ENCODE results near the gene BAMBI. TPM values are rescaled to one million over a fixed set of nuclear protein-coding genes. Genes with fewer than 3 reads are reported as not detected.

Gene BAMBI
- polyA plus RNA-seq, 1 donor (not counting 4 experiments of a cell fraction or from before 2014, with no cell fraction given): 2.9 TPM

DNA sequence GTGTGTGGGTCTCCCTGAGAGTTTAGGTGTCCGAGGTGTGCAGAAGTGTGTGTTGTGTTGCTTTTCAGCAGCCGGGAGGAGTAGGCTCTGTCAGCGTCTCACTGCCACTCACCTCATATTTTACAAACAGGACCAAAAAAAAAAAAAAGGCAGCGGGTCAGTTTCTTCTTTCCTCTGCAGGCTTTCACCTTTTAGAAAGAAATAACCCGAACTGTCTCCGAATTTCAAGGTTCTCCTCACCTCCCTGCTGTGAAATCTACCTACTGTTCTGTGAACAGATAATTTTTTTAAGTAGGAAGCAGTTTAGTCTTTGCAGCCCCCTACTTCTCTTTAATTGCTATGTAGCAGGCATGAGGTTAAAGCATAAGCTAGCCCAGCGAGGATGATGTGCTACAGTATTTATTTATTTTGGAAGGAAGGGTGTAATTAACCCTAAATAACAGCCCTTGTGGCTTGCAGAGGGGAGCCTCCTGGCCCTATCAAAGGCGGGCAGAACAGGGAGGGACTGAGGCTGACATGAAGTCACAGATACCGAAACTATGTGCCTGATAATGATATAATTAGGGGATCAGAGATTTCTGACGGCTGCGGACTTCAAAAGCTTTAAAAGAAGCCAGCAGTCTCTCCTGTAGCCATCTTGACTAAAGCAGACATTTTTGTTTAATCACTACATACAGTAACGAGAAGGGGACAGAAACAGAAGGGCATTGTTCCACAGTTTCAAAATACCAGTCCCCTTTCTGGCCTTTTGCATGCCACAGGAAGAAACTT, 1.6 kb downstream of the BAMBI start:
- dilution Hi-C loops (cut with MboI; ENCODE audit: extremely low pct_ligation_motif_present, low sequenced_read_pairs): no loop called here
- Histone ChIP-seq H3K27ac (ENCODE audit: control insufficient read depth, insufficient read depth, low read length) (no peak overlapping the region), H3K4me2 (ENCODE audit: control insufficient read depth, extremely low read depth, insufficient read depth, low read depth, low read length) (peak overlapping the region; percentile 77), H3K4me3 (ENCODE audit: control insufficient read depth in 2 of 3, extremely low read depth in 1 of 3, insufficient read depth in 2 of 3, low read depth in 1 of 3, low read length in 3 of 3) (peak overlapping the region; percentile 61 to 92 (median 62)), H3K9me3 (ENCODE audit: control insufficient read depth, low read depth, low read length) (no peaks in the 10 kb centered on the region), H3K4me1 (ENCODE audit: control insufficient read depth, extremely low read depth, insufficient read depth, low read length) (peaks cover 17% of the 10 kb centered on the region), H3K9me1 (ENCODE audit: control insufficient read depth, extremely low read depth, insufficient read depth, low read length) (no peaks in the 10 kb centered on the region), H3K9ac (ENCODE audit: control insufficient read depth, extremely low read depth, insufficient read depth, low read length) (peak overlapping the region; percentile 71), H3K79me2 (ENCODE audit: control insufficient read depth, insufficient read depth, low read length) (no peaks in the 10 kb centered on the region), H3K27me3 (ENCODE audit: control insufficient read depth, extremely low read depth, insufficient read depth, low read length) (peaks cover 25% of the 10 kb centered on the region), H2AFZ (ENCODE audit: control insufficient read depth, low read length) (peak overlapping the region; percentile 4), H4K20me1 (ENCODE audit: control insufficient read depth, extremely low read depth, insufficient read depth, low read length) (no peaks in the 10 kb centered on the region), H3K36me3 (ENCODE audit: control insufficient read depth in 2 of 2, extremely low read depth in 1 of 2, insufficient read depth in 2 of 2, low read length in 2 of 2) (peaks cover 3 to 6% of the 10 kb centered on the region in 2 experiments)
- FAIRE-seq (no peak), DNase-seq (ENCODE audit: low read depth, low spot score) (no peak)
- TF ChIP-seq, protein P1, sequence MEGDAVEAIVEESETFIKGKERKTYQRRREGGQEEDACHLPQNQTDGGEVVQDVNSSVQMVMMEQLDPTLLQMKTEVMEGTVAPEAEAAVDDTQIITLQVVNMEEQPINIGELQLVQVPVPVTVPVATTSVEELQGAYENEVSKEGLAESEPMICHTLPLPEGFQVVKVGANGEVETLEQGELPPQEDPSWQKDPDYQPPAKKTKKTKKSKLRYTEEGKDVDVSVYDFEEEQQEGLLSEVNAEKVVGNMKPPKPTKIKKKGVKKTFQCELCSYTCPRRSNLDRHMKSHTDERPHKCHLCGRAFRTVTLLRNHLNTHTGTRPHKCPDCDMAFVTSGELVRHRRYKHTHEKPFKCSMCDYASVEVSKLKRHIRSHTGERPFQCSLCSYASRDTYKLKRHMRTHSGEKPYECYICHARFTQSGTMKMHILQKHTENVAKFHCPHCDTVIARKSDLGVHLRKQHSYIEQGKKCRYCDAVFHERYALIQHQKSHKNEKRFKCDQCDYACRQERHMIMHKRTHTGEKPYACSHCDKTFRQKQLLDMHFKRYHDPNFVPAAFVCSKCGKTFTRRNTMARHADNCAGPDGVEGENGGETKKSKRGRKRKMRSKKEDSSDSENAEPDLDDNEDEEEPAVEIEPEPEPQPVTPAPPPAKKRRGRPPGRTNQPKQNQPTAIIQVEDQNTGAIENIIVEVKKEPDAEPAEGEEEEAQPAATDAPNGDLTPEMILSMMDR (optimal IDR thresholded peaks at IDR 0.05 in 1 of 3, IDR thresholded peaks at IDR 0.05 in 1 of 3, conservative IDR thresholded peaks at IDR 0.05 in 1 of 3; ENCODE audit: extremely low read depth in 1 of 3, insufficient read depth in 2 of 3, low read length in 3 of 3): no peak
- no peak for TF ChIP-seq EZH2 (IDR thresholded peaks at IDR 0.05; ENCODE audit: low read length)

DNA sequence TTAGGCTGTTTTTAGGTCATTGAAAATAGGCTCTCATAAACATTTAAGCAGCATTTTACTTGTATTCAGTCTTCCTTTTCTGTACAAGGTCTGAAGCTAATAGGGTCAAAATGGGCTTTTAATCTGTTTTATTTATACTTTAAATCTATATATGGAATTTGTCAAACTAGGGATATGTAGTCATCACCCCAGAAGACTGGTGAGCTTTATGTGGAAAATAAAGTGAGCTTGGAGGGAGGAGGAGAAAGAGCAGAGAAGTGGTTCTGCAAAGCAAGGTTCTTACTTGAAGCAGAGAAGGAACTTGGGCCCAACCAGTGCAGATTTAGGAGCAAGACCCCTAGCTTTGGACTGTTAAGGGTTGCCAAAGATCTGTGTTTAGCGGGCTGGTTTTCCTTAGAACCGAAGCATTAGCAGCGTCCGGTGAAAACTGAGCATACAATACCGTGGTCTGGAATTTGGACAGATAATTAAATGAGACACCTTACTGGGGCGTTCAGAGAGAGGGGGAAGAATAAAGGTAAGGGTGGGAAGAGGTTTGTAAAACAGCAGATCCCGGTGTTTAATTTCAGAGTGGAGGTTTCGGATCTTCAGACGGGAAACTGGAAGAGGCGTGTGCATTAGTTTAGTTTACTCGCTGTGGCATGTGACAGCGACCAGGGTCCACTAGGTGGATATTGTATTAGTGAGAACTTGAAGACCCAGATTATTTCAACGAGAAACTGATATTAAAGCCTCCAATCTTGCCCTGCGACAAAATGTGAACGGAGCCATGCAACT, 2.4 kb downstream of the BAMBI start:
- H3K36me3 ChIP-seq (ENCODE audit: control insufficient read depth in 2 of 2, extremely low read depth in 1 of 2, insufficient read depth in 2 of 2, low read length in 2 of 2): peaks cover 3 to 6% of the 10 kb centered on the region in 2 experiments
- no peak overlapping the region for H3K27ac ChIP-seq (ENCODE audit: control insufficient read depth, insufficient read depth, low read length)
- H3K9me1 ChIP-seq (ENCODE audit: control insufficient read depth, extremely low read depth, insufficient read depth, low read length): no peaks in the 10 kb centered on the region
- no peaks in the 10 kb centered on the region for H3K9me3 ChIP-seq (ENCODE audit: control insufficient read depth, low read depth, low read length)
- H3K4me3 ChIP-seq (ENCODE audit: control insufficient read depth in 2 of 3, extremely low read depth in 1 of 3, insufficient read depth in 2 of 3, low read depth in 1 of 3, low read length in 3 of 3): no peak overlapping the region
- peaks cover 17% of the 10 kb centered on the region for H3K4me1 ChIP-seq (ENCODE audit: control insufficient read depth, extremely low read depth, insufficient read depth, low read length)
- TF ChIP-seq, protein P1 (optimal IDR thresholded peaks at IDR 0.05 in 1 of 3, IDR thresholded peaks at IDR 0.05 in 1 of 3, conservative IDR thresholded peaks at IDR 0.05 in 1 of 3; ENCODE audit: extremely low read depth in 1 of 3, insufficient read depth in 2 of 3, low read length in 3 of 3): no peak
- TF ChIP-seq EZH2 (IDR thresholded peaks at IDR 0.05; ENCODE audit: low read length): no peak
- DNase-seq (ENCODE audit: low read depth, low spot score) (no peak), FAIRE-seq (no peak)
- H4K20me1 ChIP-seq (ENCODE audit: control insufficient read depth, extremely low read depth, insufficient read depth, low read length): no peaks in the 10 kb centered on the region
- H2AFZ ChIP-seq (ENCODE audit: control insufficient read depth, low read length): no peak overlapping the region
- H3K79me2 ChIP-seq (ENCODE audit: control insufficient read depth, insufficient read depth, low read length): no peaks in the 10 kb centered on the region
- peaks cover 23% of the 10 kb centered on the region for H3K27me3 ChIP-seq (ENCODE audit: control insufficient read depth, extremely low read depth, insufficient read depth, low read length)
- H3K9ac ChIP-seq (ENCODE audit: control insufficient read depth, extremely low read depth, insufficient read depth, low read length): no peak overlapping the region
- peak overlapping the region; percentile 77 for H3K4me2 ChIP-seq (ENCODE audit: control insufficient read depth, extremely low read depth, insufficient read depth, low read depth, low read length)
- dilution Hi-C loops (cut with MboI; ENCODE audit: extremely low pct_ligation_motif_present, low sequenced_read_pairs): no loop called here

Data from keratinocyte (primary cell).